Measurements from ENCODE around the gene ZCWPW1. TPM values are rescaled to one million over a fixed set of nuclear protein-coding genes. Genes with fewer than 3 reads are reported as not detected.
A peak's percentile ranks its signal among the peaks of the same experiment; 100 is the strongest.

ZCWPW1 gene
- total and polyA plus RNA-seq, 2 donors (not counting 1 experiment from before 2014, with no cell fraction given): 11.3 to 28.0 TPM

DNA sequence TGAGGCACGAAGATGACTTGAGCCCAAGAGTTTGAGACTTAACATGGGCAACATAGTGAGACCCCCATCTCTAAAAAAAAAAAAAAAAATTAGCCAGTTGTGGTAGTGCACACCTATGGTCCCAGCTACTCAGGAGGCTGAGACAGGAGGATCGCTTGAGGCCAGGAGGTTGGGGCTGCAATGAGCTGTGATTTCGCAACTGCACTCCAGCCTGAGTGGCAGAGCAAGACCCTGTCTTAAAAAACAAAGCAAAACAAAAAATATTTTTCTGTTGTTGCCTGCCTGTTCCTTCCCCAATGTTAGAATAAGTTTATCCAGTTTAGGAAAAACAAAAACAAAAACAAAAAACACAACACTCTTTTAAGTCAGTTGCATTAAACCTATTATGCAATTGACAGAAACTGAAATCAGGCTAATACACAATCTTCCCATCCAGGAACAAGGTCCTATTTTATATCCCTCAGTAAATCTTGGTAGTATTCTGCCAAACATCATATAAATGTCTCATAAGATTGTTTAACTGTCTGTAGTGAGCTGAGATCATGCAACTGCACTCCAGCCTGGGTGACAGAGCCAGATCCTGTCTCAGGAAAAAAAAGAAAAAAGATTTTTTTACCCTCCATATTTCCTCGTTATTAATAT lies 50.3 kb downstream of the ZCWPW1 start:
- H3K4me3 ChIP-seq (ENCODE audit: control extremely low read depth in 1 of 5, extremely low read depth in 1 of 5, insufficient read depth in 1 of 5, low read depth in 2 of 5, low read length in 4 of 5): no peak overlapping the region
- peaks cover 29% of the 10 kb centered on the region for H3K4me1 Mint-ChIP-seq
- ATAC-seq (ENCODE audit: low read depth) (no peak), DNase-seq (no peak)
- no peaks in the 10 kb centered on the region for H4K20me1 ChIP-seq (ENCODE audit: control insufficient read depth, insufficient read depth, low read length, poor library complexity, severe bottlenecking)
- H3K9me3 ChIP-seq (ENCODE audit: control extremely low read depth in 1 of 3, control insufficient read depth in 2 of 3, insufficient read depth in 1 of 3, low read length in 2 of 3): no peaks in the 10 kb centered on the region
- H3K27me3 ChIP-seq (replicated peaks in 1 of 4; ENCODE audit: control extremely low read depth in 1 of 4, control insufficient read depth in 3 of 4, insufficient read depth in 4 of 4, low read length in 3 of 4): no peaks in the 10 kb centered on the region
- 100% methylated on average over 2 of the region's 4 CpGs for WGBS (ENCODE audit: insufficient coverage)
- H3K27me3 Mint-ChIP-seq: no peaks in the 10 kb centered on the region
- H3K9ac ChIP-seq (ENCODE audit: low read length): no peak overlapping the region
- POLR2A ChIA-PET: interaction anchor here (0.7 kb wide), 1 partner anchor 46 kb away, joined by 6 read pairs; no protein-coding TSS in a partner anchor
- no peak overlapping the region for H3K27ac ChIP-seq (ENCODE audit: low read length in 2 of 2)
- no peak overlapping the region for H3K4me2 ChIP-seq (replicated peaks; ENCODE audit: low read depth, low read length, poor library complexity, severe bottlenecking)
- H3K4me3 Mint-ChIP-seq: no peak overlapping the region
- H3K79me2 ChIP-seq (ENCODE audit: control insufficient read depth, insufficient read depth, low read length): peaks cover 7% of the 10 kb centered on the region
- no peaks in the 10 kb centered on the region for H3K9me3 Mint-ChIP-seq (ENCODE audit: insufficient read depth)
- H2AFZ ChIP-seq (ENCODE audit: insufficient read depth, low read depth, low read length, poor library complexity, severe bottlenecking): no peak overlapping the region
- H3K4me1 ChIP-seq (ENCODE audit: control insufficient read depth in 2 of 2, insufficient read depth in 2 of 2, low read length in 2 of 2): peaks cover 12 to 23% of the 10 kb centered on the region in 2 donors
- no peaks in the 10 kb centered on the region for H3K36me3 ChIP-seq (replicated peaks in 1 of 2; ENCODE audit: control extremely low read depth in 1 of 2, control insufficient read depth in 1 of 2, extremely low read depth in 1 of 2, insufficient read depth in 2 of 2, low read length in 1 of 2)
- CTCF ChIA-PET: interaction anchor here (1.3 kb wide), 1 partner anchor 29 kb away, joined by 4 read pairs; no protein-coding TSS in a partner anchor
- H3K27ac Mint-ChIP-seq: no peak overlapping the region
- intact Hi-C loops (cut with micrococcal nuclease): no loop called here
- TF ChIP-seq, protein P1, sequence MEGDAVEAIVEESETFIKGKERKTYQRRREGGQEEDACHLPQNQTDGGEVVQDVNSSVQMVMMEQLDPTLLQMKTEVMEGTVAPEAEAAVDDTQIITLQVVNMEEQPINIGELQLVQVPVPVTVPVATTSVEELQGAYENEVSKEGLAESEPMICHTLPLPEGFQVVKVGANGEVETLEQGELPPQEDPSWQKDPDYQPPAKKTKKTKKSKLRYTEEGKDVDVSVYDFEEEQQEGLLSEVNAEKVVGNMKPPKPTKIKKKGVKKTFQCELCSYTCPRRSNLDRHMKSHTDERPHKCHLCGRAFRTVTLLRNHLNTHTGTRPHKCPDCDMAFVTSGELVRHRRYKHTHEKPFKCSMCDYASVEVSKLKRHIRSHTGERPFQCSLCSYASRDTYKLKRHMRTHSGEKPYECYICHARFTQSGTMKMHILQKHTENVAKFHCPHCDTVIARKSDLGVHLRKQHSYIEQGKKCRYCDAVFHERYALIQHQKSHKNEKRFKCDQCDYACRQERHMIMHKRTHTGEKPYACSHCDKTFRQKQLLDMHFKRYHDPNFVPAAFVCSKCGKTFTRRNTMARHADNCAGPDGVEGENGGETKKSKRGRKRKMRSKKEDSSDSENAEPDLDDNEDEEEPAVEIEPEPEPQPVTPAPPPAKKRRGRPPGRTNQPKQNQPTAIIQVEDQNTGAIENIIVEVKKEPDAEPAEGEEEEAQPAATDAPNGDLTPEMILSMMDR (IDR thresholded peaks at IDR 0.05): no peak
- no peak for TF ChIP-seq EZH2 (IDR thresholded peaks at IDR 0.05; ENCODE audit: borderline replicate concordance, insufficient read depth, low read depth, low read length, poor library complexity, severe bottlenecking)

DNA sequence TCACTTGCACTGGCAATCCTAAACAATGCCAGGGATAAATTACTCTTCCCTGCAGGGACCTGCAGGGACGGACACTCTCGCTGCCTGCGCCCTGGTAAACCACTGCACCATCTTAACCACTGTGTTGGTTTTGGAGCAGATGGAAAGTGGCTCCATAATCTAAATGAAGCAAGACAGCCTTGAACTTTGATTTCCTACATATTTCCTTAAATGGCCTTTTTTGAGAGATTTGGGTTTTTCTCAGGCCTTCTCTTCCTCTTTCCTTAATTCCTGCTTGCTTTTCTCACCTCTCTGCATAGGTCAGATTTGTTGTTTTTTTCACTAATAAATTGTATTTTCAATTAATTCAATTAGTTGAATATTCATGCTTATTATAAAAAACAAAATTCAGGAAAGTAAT lies 52.4 kb downstream of the ZCWPW1 start:
- DNase-seq: no peak
- Histone ChIP-seq H3K4me1 (ENCODE audit: control insufficient read depth in 2 of 2, insufficient read depth in 2 of 2, low read length in 2 of 2) (peaks cover 15 to 38% of the 10 kb centered on the region in 2 donors), H3K36me3 (replicated peaks in 1 of 2; ENCODE audit: control extremely low read depth in 1 of 2, control insufficient read depth in 1 of 2, extremely low read depth in 1 of 2, insufficient read depth in 2 of 2, low read length in 1 of 2) (no peaks in the 10 kb centered on the region), H3K9ac (ENCODE audit: low read length) (no peak overlapping the region), H3K4me2 (replicated peaks; ENCODE audit: low read depth, low read length, poor library complexity, severe bottlenecking) (no peak overlapping the region), H3K27me3 (replicated peaks in 1 of 4; ENCODE audit: control extremely low read depth in 1 of 4, control insufficient read depth in 3 of 4, insufficient read depth in 4 of 4, low read length in 3 of 4) (no peaks in the 10 kb centered on the region), H4K20me1 (ENCODE audit: control insufficient read depth, insufficient read depth, low read length, poor library complexity, severe bottlenecking) (no peaks in the 10 kb centered on the region), H3K27ac (ENCODE audit: low read length in 2 of 2) (no peak overlapping the region), H3K9me3 (ENCODE audit: control extremely low read depth in 1 of 3, control insufficient read depth in 2 of 3, insufficient read depth in 1 of 3, low read length in 2 of 3) (no peaks in the 10 kb centered on the region), H3K4me3 (ENCODE audit: control extremely low read depth in 1 of 5, extremely low read depth in 1 of 5, insufficient read depth in 1 of 5, low read depth in 2 of 5, low read length in 4 of 5) (no peak overlapping the region), H3K79me2 (ENCODE audit: control insufficient read depth, insufficient read depth, low read length) (peaks cover 7% of the 10 kb centered on the region), H2AFZ (ENCODE audit: insufficient read depth, low read depth, low read length, poor library complexity, severe bottlenecking) (no peak overlapping the region)
- CTCF ChIA-PET: interaction anchor here (2.5 kb wide), 1 partner anchor 32 kb away, joined by 15 read pairs; no protein-coding TSS in a partner anchor
- no peak for ATAC-seq (ENCODE audit: low read depth)
- Mint-ChIP-seq H3K9me3 (ENCODE audit: insufficient read depth) (no peaks in the 10 kb centered on the region), H3K27ac (peak overlapping the region; percentile 41), H3K27me3 (no peaks in the 10 kb centered on the region), H3K4me1 (peaks cover 39% of the 10 kb centered on the region), H3K4me3 (no peak overlapping the region)
- no peak for TF ChIP-seq EZH2 (IDR thresholded peaks at IDR 0.05; ENCODE audit: borderline replicate concordance, insufficient read depth, low read depth, low read length, poor library complexity, severe bottlenecking)
- TF ChIP-seq, protein P1 (IDR thresholded peaks at IDR 0.05): no peak
- no CpG with 5 or more reads among the region's 3 CpGs for WGBS (ENCODE audit: insufficient coverage)
- POLR2A ChIA-PET: no interaction called here
- intact Hi-C loops (cut with micrococcal nuclease): no loop called here

Data from B cell (primary cell).